Measurements from ENCODE around the gene ERICH2. TPM values are rescaled to one million over a fixed set of nuclear protein-coding genes. Genes with fewer than 3 reads are reported as not detected.

Gene ERICH2
- total RNA-seq, 1 experiment from 2014 or later = 1.1 TPM

- TF ChIP-seq USF1 (CRISPR knock-in tag; IDR thresholded peaks at IDR 0.05) = no peak
- TF ChIP-seq ZNF532 (CRISPR knock-in tag; IDR thresholded peaks at IDR 0.05; ENCODE audit: borderline replicate concordance) = no peak
These were observed 70.6 kb downstream of the ERICH2 start (continued) for GRCh38 chr2:170840717-170841210.

- ChIA-PET CTCF (interaction anchor here (1.3 kb wide), 1 partner anchor 31 kb away, joined by 3 read pairs; no protein-coding TSS in a partner anchor), POLR2A (no interaction called here)
- DNase-seq (ENCODE audit: low spot score) (no peak), ATAC-seq (no peak)
- Mint-ChIP-seq H3K4me3 (no peak overlapping the region), H3K4me1 (no peaks in the 10 kb centered on the region), H3K27ac (no peak overlapping the region), H3K36me3 (no peaks in the 10 kb centered on the region), H3K9me3 (0 out of 2 replicates have a peak, but pooled peaks cover 2% of the 10 kb centered on the region), H3K27me3 (ENCODE audit: low read depth) (no peaks in the 10 kb centered on the region)
- TF ChIP-seq STAT6 (CRISPR knock-in tag; conservative IDR thresholded peaks at IDR 0.05; ENCODE audit: low read depth) = no peak
- no peak for TF ChIP-seq PRRX2 (CRISPR knock-in tag; IDR thresholded peaks at IDR 0.05)
- TF ChIP-seq ZNF232 (CRISPR knock-in tag; IDR thresholded peaks at IDR 0.05) = no peak
These were observed 72.6 kb downstream of the ERICH2 start for GRCh38 chr2:170842785-170843184.

GRCh38 chr2:170843656-170844055, 73.5 kb downstream of the ERICH2 start:
- DNase-seq (ENCODE audit: low spot score) = no peak
- CTCF ChIA-PET = interaction anchor here (3.0 kb wide), 1 partner anchor 29 kb away, joined by 53 read pairs; no protein-coding TSS in a partner anchor
- H3K4me3 Mint-ChIP-seq = no peak overlapping the region
- H3K36me3 Mint-ChIP-seq = no peaks in the 10 kb centered on the region
- no peak overlapping the region for H3K27ac Mint-ChIP-seq
- 0 out of 2 replicates have a peak, but pooled peaks cover 2% of the 10 kb centered on the region for H3K9me3 Mint-ChIP-seq
- H3K27me3 Mint-ChIP-seq (ENCODE audit: low read depth) = no peaks in the 10 kb centered on the region
- ATAC-seq = no peak
- H3K4me1 Mint-ChIP-seq = no peaks in the 10 kb centered on the region
- POLR2A ChIA-PET = no interaction called here
- TF ChIP-seq ZNF423 (CRISPR knock-in tag; IDR thresholded peaks at IDR 0.05) = no peak
- no peak for TF ChIP-seq ESRRA (CRISPR knock-in tag; IDR thresholded peaks at IDR 0.05; ENCODE audit: borderline replicate concordance)
- no peak for TF ChIP-seq TEAD4 (CRISPR knock-in tag; IDR thresholded peaks at IDR 0.05)
- no peak for TF ChIP-seq ZNF121 (CRISPR knock-in tag; IDR thresholded peaks at IDR 0.05)
- TF ChIP-seq TCF7 (CRISPR knock-in tag; IDR thresholded peaks at IDR 0.05; ENCODE audit: low read depth) = no peak
- no peak for TF ChIP-seq NFE2L1 (CRISPR knock-in tag; IDR thresholded peaks at IDR 0.05)
- no peak for TF ChIP-seq KAT7 (CRISPR knock-in tag; IDR thresholded peaks at IDR 0.05; ENCODE audit: borderline replicate concordance)
- TF ChIP-seq ZBTB21 (CRISPR knock-in tag; IDR thresholded peaks at IDR 0.05; ENCODE audit: borderline replicate concordance) = no peak
- TF ChIP-seq USF2 (CRISPR knock-in tag; IDR thresholded peaks at IDR 0.05) = no peak
- TF ChIP-seq JAZF1 (CRISPR knock-in tag; IDR thresholded peaks at IDR 0.05) = no peak
- no peak for TF ChIP-seq PRRX2 (CRISPR knock-in tag; IDR thresholded peaks at IDR 0.05)
- TF ChIP-seq FOXP4 (CRISPR knock-in tag; IDR thresholded peaks at IDR 0.05) = no peak
- no peak for TF ChIP-seq GRHL2 (CRISPR knock-in tag; IDR thresholded peaks at IDR 0.05; ENCODE audit: insufficient replicate concordance, severe bottlenecking)
- no peak for TF ChIP-seq NFYB (CRISPR knock-in tag; conservative IDR thresholded peaks at IDR 0.05; ENCODE audit: low read depth)
- no peak for TF ChIP-seq TEAD1 (CRISPR knock-in tag; IDR thresholded peaks at IDR 0.05)
- TF ChIP-seq ZBTB43 (CRISPR knock-in tag; IDR thresholded peaks at IDR 0.05) = no peak
- TF ChIP-seq ERG (CRISPR knock-in tag; IDR thresholded peaks at IDR 0.05) = no peak

Measured in WTC11 (cell line).